Measurements from ENCODE around the gene ICAM3. TPM values are rescaled to one million over a fixed set of nuclear protein-coding genes. Genes with fewer than 3 reads are reported as not detected.

The ICAM3 gene
- total RNA-seq, 6 experiments from 2014 or later: 14.7 to 17.7 (median 16.8) TPM

- peak overlapping the region; percentile 91 for H3K4me3 Mint-ChIP-seq
- peaks cover 27% of the 10 kb centered on the region for H3K4me1 Mint-ChIP-seq (ENCODE audit: low read depth)
- no peak overlapping the region for H3K27ac Mint-ChIP-seq
- H3K9me3 Mint-ChIP-seq: no peaks in the 10 kb centered on the region; the same call in 1 of the 2 replicates
- peaks cover 10% of the 10 kb centered on the region for H3K36me3 Mint-ChIP-seq (ENCODE audit: low read depth)
- no peak for DNase-seq
- no peak for TF ChIP-seq CTCF (IDR thresholded peaks at IDR 0.05)
- peaks cover 8% of the 10 kb centered on the region for H3K27me3 Mint-ChIP-seq (ENCODE audit: insufficient read depth)
These were observed 46.4 kb downstream of the ICAM3 start for GRCh38 chr19:10292789-10293636.

- H3K9me3 Mint-ChIP-seq: no peaks in the 10 kb centered on the region; the same call in 1 of the 2 replicates
- H3K4me1 Mint-ChIP-seq (ENCODE audit: low read depth): peaks cover 27% of the 10 kb centered on the region
- H3K36me3 Mint-ChIP-seq (ENCODE audit: low read depth): peaks cover 10% of the 10 kb centered on the region
- peak; percentile 56 for DNase-seq
- H3K27me3 Mint-ChIP-seq (ENCODE audit: insufficient read depth): peaks cover 8% of the 10 kb centered on the region
- H3K27ac Mint-ChIP-seq: no peak overlapping the region
- peak overlapping the region; percentile 91 for H3K4me3 Mint-ChIP-seq
- no peak for TF ChIP-seq CTCF (IDR thresholded peaks at IDR 0.05)
These were observed 47.1 kb downstream of the ICAM3 start for GRCh38 chr19:10292206-10292788.

- H3K36me3 Mint-ChIP-seq (ENCODE audit: low read depth): peaks cover 10% of the 10 kb centered on the region
- no peaks in the 10 kb centered on the region; the same call in 1 of the 2 replicates for H3K9me3 Mint-ChIP-seq
- peaks cover 8% of the 10 kb centered on the region for H3K27me3 Mint-ChIP-seq (ENCODE audit: insufficient read depth)
- H3K4me3 Mint-ChIP-seq: peak overlapping the region; percentile 91
- H3K27ac Mint-ChIP-seq: peak overlapping the region; percentile 52; the same call in 1 of the 2 replicates
- peaks cover 28% of the 10 kb centered on the region for H3K4me1 Mint-ChIP-seq (ENCODE audit: low read depth)
- no peak for DNase-seq
- TF ChIP-seq CTCF (IDR thresholded peaks at IDR 0.05): no peak
These were observed 47.7 kb downstream of the ICAM3 start for GRCh38 chr19:10291554-10292205.

GRCh38 chr19:10290876-10291553 is 48.4 kb downstream of the ICAM3 start:
- TF ChIP-seq CTCF (IDR thresholded peaks at IDR 0.05): no peak
- Mint-ChIP-seq H3K27ac (peak overlapping the region; percentile 96; the same call in 1 of the 2 replicates), H3K36me3 (ENCODE audit: low read depth) (peaks cover 10% of the 10 kb centered on the region), H3K4me1 (ENCODE audit: low read depth) (peaks cover 35% of the 10 kb centered on the region), H3K4me3 (peak overlapping the region; percentile 91), H3K27me3 (ENCODE audit: insufficient read depth) (peaks cover 8% of the 10 kb centered on the region), H3K9me3 (no peaks in the 10 kb centered on the region; the same call in 1 of the 2 replicates)
- DNase-seq: peak; percentile 52

- Mint-ChIP-seq H3K4me1 (ENCODE audit: low read depth) (peaks cover 35% of the 10 kb centered on the region), H3K27me3 (ENCODE audit: insufficient read depth) (peaks cover 8% of the 10 kb centered on the region), H3K4me3 (peak overlapping the region; percentile 91), H3K27ac (peak overlapping the region; percentile 96), H3K9me3 (no peaks in the 10 kb centered on the region; the same call in 1 of the 2 replicates), H3K36me3 (ENCODE audit: low read depth) (peaks cover 11% of the 10 kb centered on the region)
- DNase-seq: peak; percentile 19
- no peak for TF ChIP-seq CTCF (IDR thresholded peaks at IDR 0.05)
These were observed 49.0 kb downstream of the ICAM3 start for GRCh38 chr19:10290357-10290875.

Data from HFFc6 (cell line).